Liver (tissue), 9 donors: ENCODE measurements around the gene RYR3. TPM values are rescaled to one million over a fixed set of nuclear protein-coding genes. Genes with fewer than 3 reads are reported as not detected.

Source experiments
- DNase-seq: peaks from one replicate; pipeline ENCODE4 v3.0.0-alpha.2; 2017; ENCODE audit warnings: low spot score
- H3K27ac ChIP-seq, 2 donors: one replicate each; pipeline ENCODE4 v1.7.0; 2013; ENCODE audit warnings: inconsistent platforms in 2 of 2, low read length in 2 of 2, control low read depth in 1 of 2, low read depth in 1 of 2, mild to moderate bottlenecking in 1 of 2
- H3K27me3 ChIP-seq, 4 donors: one replicate each; pipeline versions ENCODE4 v1.6.1 to v1.7.0; 2013; ENCODE audit warnings: low read length in 3 of 4, inconsistent platforms in 1 of 4, mild to moderate bottlenecking in 1 of 4, moderate library complexity in 1 of 4; ENCODE audit not compliant: control insufficient read depth in 4 of 4, insufficient read depth in 4 of 4
- H3K36me3 ChIP-seq, 4 donors: one replicate each; pipeline versions ENCODE4 v1.6.1 to v1.7.0; 2013; ENCODE audit warnings: low read length in 3 of 4, mild to moderate bottlenecking in 3 of 4, low read depth in 1 of 4, moderate library complexity in 1 of 4; ENCODE audit not compliant: control insufficient read depth in 4 of 4, insufficient read depth in 3 of 4
- H3K4me1 ChIP-seq, 4 donors: one replicate each; pipeline versions ENCODE4 v1.6.1 to v1.7.0; 2013; ENCODE audit warnings: low read length in 3 of 4, mild to moderate bottlenecking in 3 of 4, moderate library complexity in 1 of 4; ENCODE audit not compliant: control insufficient read depth in 4 of 4, insufficient read depth in 4 of 4
- H3K4me3 ChIP-seq, 3 donors: one replicate each; pipeline versions ENCODE4 v1.6.1 to v1.7.0; 2013; ENCODE audit warnings: low read length in 3 of 3, control low read depth in 1 of 3, low read depth in 1 of 3, mild to moderate bottlenecking in 1 of 3
- H3K9ac ChIP-seq, 2 donors: one replicate each; pipeline ENCODE4 v1.7.0; 2013; ENCODE audit warnings: low read length in 2 of 2, mild to moderate bottlenecking in 2 of 2, moderate library complexity in 2 of 2, control low read depth in 1 of 2, low read depth in 1 of 2
- H3K9me3 ChIP-seq, 4 donors: one replicate each; pipeline versions ENCODE4 v1.6.1 to v1.7.0; 2013; ENCODE audit warnings: low read length in 3 of 4; ENCODE audit not compliant: control insufficient read depth in 4 of 4
- ATF3 ChIP-seq: IDR thresholded peaks from 2 replicates; pipeline ENCODE4 v1.6.1; 2016; ENCODE audit warnings: antibody characterized with exemption
- EGR1 ChIP-seq, 2 donors: IDR thresholded peaks; 2 replicates each; pipeline ENCODE4 v1.6.1; 2016 to 2018; ENCODE audit warnings: antibody characterized with exemption in 2 of 2, low read depth in 2 of 2
- FOXA1 ChIP-seq: IDR thresholded peaks from 2 replicates; pipeline ENCODE4 v1.6.1; 2016; ENCODE audit warnings: antibody characterized with exemption
- GABPA ChIP-seq, 2 donors: IDR thresholded peaks in 1 of 2; conservative IDR thresholded peaks in 1 of 2; 2 replicates each; pipeline ENCODE4 v1.6.1; 2016; ENCODE audit warnings: antibody characterized with exemption in 2 of 2, mild to moderate bottlenecking in 1 of 2, moderate library complexity in 1 of 2
- HNF4A ChIP-seq, 2 donors: conservative IDR thresholded peaks; 2 replicates each; pipeline ENCODE4 v1.6.1; 2016; ENCODE audit warnings: antibody characterized with exemption in 2 of 2, mild to moderate bottlenecking in 2 of 2
- HNF4G ChIP-seq: IDR thresholded peaks from 2 replicates; pipeline ENCODE4 v1.6.1; 2016; ENCODE audit warnings: antibody characterized with exemption
- JUND ChIP-seq, 2 donors: IDR thresholded peaks; 2 replicates each; pipeline ENCODE4 v1.6.1; 2016; ENCODE audit warnings: antibody characterized with exemption in 2 of 2
- NR2F2 ChIP-seq: IDR thresholded peaks from 2 replicates; pipeline ENCODE4 v1.6.1; 2016; ENCODE audit warnings: antibody characterized with exemption
- RAD21 ChIP-seq, 2 donors: IDR thresholded peaks; 2 replicates each; pipeline ENCODE4 v1.6.1; 2016; ENCODE audit warnings: antibody characterized with exemption in 2 of 2, mild to moderate bottlenecking in 2 of 2
- RXRA ChIP-seq, 2 donors: IDR thresholded peaks; 2 replicates each; pipeline ENCODE4 v1.6.1; 2017 to 2018; ENCODE audit warnings: antibody characterized with exemption in 2 of 2, mild to moderate bottlenecking in 1 of 2
- SP1 ChIP-seq: IDR thresholded peaks from 2 replicates; pipeline ENCODE4 v1.6.1; 2018; ENCODE audit warnings: antibody characterized with exemption, mild to moderate bottlenecking
- TAF1 ChIP-seq: conservative IDR thresholded peaks from 2 replicates; pipeline ENCODE4 v1.6.1; 2016; ENCODE audit warnings: antibody characterized with exemption, mild to moderate bottlenecking
- YY1 ChIP-seq: IDR thresholded peaks from 2 replicates; pipeline ENCODE4 v1.6.1; 2016; ENCODE audit warnings: antibody characterized with exemption, mild to moderate bottlenecking
- WGBS: extraction: QIAGEN DNeasy Blood & Tissue Kit; methylation state at CpG from one replicate; pipeline ENCODE4 v1.1.7; 2013; 5-methylcytosine and 5-hydroxymethylcytosine counted together
- polyA plus RNA-seq, 2 donors: library from polyadenylated mRNA; stranded (reverse) in 1 of 2; unstranded in 1 of 2; fragments of 200-250 nt in 1 of 2; fragments of >200 nt in 1 of 2; fragmentation: Nextera tagmentation in 1 of 2; extraction: Ambion mirVana in 1 of 2; gene quantifications; one replicate each; pipeline versions ENCODE4 v1.2.1 to v1.2.3, GENCODE V29; 2013 to 2015
- total RNA-seq, 2 donors: library from RNA; depleted of rRNA; stranded (reverse); fragments of >200 nt; gene quantifications; one replicate each; pipeline ENCODE4 v1.2.3, GENCODE V29; 2014
- TF ChIP-seq, protein P1 (sequence below): IDR thresholded peaks from 2 replicates; pipeline ENCODE4 v1.6.1; 2016; ENCODE audit warnings: antibody characterized with exemption, mild to moderate bottlenecking
- TF ChIP-seq, protein P2 (sequence below): fragments of 150-350 bp; IDR thresholded peaks from 2 replicates; pipeline ENCODE4 v1.5.1; 2017; ENCODE audit warnings: improper control_type of control experiment, low read depth, low read length; ENCODE audit not compliant: missing input control
- TF ChIP-seq, protein P3 (sequence below): IDR thresholded peaks from 2 replicates; pipeline ENCODE4 v1.6.1; 2016; ENCODE audit warnings: antibody characterized with exemption
- TF ChIP-seq, protein P4 (sequence below): IDR thresholded peaks from 2 replicates; pipeline ENCODE4 v1.6.1; 2016; ENCODE audit warnings: antibody characterized with exemption
- donor health status: healthy.
- donor health status: healthy.
- donor health status: healthy.
- donor health status: healthy.
- donor health status: healthy.

RYR3 gene
- total and polyA plus RNA-seq, 4 donors, result 0.01 to 1.1 (median 0.22) TPM

DNA sequence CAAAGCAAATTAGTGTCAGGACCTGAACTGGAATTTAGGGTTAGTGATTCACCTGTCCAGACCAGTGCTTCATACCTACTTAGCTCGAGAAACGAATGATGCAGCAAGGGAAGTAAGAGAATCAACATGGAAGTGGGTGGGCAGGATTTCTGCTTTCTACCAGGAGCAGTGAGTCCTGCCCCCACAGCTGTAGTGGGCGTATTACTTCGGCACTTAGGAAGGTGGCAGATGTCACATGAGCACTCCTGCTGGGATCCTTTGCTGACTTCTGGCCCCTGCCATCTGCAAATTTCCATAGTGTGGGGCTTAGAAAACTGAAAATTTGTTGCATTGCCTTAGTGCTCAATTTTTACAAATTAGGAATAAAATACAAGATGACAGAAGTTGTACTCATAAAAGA is 31.2 kb downstream of the RYR3 start:
- TF ChIP-seq YY1 (no peak), RXRA (IDR thresholded peaks at IDR 0.05) (no peak), HNF4A (conservative IDR thresholded peaks at IDR 0.05) (no peak)
- TF ChIP-seq, protein P1, sequence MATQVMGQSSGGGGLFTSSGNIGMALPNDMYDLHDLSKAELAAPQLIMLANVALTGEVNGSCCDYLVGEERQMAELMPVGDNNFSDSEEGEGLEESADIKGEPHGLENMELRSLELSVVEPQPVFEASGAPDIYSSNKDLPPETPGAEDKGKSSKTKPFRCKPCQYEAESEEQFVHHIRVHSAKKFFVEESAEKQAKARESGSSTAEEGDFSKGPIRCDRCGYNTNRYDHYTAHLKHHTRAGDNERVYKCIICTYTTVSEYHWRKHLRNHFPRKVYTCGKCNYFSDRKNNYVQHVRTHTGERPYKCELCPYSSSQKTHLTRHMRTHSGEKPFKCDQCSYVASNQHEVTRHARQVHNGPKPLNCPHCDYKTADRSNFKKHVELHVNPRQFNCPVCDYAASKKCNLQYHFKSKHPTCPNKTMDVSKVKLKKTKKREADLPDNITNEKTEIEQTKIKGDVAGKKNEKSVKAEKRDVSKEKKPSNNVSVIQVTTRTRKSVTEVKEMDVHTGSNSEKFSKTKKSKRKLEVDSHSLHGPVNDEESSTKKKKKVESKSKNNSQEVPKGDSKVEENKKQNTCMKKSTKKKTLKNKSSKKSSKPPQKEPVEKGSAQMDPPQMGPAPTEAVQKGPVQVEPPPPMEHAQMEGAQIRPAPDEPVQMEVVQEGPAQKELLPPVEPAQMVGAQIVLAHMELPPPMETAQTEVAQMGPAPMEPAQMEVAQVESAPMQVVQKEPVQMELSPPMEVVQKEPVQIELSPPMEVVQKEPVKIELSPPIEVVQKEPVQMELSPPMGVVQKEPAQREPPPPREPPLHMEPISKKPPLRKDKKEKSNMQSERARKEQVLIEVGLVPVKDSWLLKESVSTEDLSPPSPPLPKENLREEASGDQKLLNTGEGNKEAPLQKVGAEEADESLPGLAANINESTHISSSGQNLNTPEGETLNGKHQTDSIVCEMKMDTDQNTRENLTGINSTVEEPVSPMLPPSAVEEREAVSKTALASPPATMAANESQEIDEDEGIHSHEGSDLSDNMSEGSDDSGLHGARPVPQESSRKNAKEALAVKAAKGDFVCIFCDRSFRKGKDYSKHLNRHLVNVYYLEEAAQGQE, result no peak
- TF ChIP-seq, protein P2, sequence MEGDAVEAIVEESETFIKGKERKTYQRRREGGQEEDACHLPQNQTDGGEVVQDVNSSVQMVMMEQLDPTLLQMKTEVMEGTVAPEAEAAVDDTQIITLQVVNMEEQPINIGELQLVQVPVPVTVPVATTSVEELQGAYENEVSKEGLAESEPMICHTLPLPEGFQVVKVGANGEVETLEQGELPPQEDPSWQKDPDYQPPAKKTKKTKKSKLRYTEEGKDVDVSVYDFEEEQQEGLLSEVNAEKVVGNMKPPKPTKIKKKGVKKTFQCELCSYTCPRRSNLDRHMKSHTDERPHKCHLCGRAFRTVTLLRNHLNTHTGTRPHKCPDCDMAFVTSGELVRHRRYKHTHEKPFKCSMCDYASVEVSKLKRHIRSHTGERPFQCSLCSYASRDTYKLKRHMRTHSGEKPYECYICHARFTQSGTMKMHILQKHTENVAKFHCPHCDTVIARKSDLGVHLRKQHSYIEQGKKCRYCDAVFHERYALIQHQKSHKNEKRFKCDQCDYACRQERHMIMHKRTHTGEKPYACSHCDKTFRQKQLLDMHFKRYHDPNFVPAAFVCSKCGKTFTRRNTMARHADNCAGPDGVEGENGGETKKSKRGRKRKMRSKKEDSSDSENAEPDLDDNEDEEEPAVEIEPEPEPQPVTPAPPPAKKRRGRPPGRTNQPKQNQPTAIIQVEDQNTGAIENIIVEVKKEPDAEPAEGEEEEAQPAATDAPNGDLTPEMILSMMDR, result no peak
- Histone ChIP-seq H3K36me3 (no peaks in the 10 kb centered on the region), H3K27me3 (no peaks in the 10 kb centered on the region), H3K4me1 (no peaks in the 10 kb centered on the region), H3K9me3 (peaks cover 0 to 4% (median 2%) of the 10 kb centered on the region in 4 donors), H3K4me3 (no peak overlapping the region), H3K27ac (no peak overlapping the region), H3K9ac (no peak overlapping the region)
- WGBS, result 60% methylated on average over 4 of the region's 4 CpGs
- DNase-seq, result no peak

DNA sequence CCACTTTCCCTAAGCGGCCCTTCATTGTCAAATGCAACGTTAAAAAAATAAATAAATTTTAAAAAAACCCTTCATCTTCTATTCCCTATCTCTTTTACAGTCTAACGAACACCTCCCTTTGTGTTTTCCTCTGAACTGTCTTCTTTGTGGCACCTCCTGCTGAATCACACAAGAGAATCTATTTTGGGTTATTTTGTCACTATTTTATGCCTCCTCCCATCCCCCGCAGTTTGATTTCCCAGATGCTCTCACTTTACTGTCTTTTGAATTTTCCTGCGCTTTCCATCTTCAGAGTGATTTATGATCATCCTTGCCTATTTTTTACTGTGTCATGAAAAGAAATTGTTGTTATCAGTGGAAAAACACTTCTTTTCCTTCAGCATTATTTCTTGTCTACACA is 32.5 kb downstream of the RYR3 start:
- DNase-seq, result no peak
- Histone ChIP-seq H3K27me3 (no peaks in the 10 kb centered on the region), H3K27ac (no peak overlapping the region), H3K4me1 (no peaks in the 10 kb centered on the region), H3K9me3 (peaks cover 0 to 4% (median 2%) of the 10 kb centered on the region in 4 donors), H3K36me3 (no peaks in the 10 kb centered on the region), H3K4me3 (no peak overlapping the region), H3K9ac (no peak overlapping the region)
- no peak for TF ChIP-seq FOXA1
- TF ChIP-seq GABPA (IDR thresholded peaks at IDR 0.05 in 1 of 2, conservative IDR thresholded peaks at IDR 0.05 in 1 of 2), result no peak
- TF ChIP-seq, protein P3, sequence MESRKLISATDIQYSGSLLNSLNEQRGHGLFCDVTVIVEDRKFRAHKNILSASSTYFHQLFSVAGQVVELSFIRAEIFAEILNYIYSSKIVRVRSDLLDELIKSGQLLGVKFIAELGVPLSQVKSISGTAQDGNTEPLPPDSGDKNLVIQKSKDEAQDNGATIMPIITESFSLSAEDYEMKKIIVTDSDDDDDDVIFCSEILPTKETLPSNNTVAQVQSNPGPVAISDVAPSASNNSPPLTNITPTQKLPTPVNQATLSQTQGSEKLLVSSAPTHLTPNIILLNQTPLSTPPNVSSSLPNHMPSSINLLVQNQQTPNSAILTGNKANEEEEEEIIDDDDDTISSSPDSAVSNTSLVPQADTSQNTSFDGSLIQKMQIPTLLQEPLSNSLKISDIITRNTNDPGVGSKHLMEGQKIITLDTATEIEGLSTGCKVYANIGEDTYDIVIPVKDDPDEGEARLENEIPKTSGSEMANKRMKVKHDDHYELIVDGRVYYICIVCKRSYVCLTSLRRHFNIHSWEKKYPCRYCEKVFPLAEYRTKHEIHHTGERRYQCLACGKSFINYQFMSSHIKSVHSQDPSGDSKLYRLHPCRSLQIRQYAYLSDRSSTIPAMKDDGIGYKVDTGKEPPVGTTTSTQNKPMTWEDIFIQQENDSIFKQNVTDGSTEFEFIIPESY, result no peak
- TF ChIP-seq TAF1, result no peak
- TF ChIP-seq, protein P1, result no peak
- TF ChIP-seq, protein P2, result no peak
- TF ChIP-seq RAD21 (IDR thresholded peaks at IDR 0.05), result no peak
- no peak for TF ChIP-seq YY1
- TF ChIP-seq RXRA (IDR thresholded peaks at IDR 0.05), result no peak
- no peak for TF ChIP-seq ATF3
- TF ChIP-seq HNF4A (conservative IDR thresholded peaks at IDR 0.05), result no peak
- no peak for TF ChIP-seq JUND (IDR thresholded peaks at IDR 0.05)
- TF ChIP-seq EGR1 (IDR thresholded peaks at IDR 0.05; ENCODE audit: low read depth in 2 of 2), result no peak
- no peak for TF ChIP-seq NR2F2
- no peak for TF ChIP-seq HNF4G
- TF ChIP-seq SP1, result no peak
- TF ChIP-seq, protein P4, sequence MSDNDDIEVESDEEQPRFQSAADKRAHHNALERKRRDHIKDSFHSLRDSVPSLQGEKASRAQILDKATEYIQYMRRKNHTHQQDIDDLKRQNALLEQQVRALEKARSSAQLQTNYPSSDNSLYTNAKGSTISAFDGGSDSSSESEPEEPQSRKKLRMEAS, result no peak
- 79% methylated on average over 5 of the region's 5 CpGs for WGBS
